ENCODE measurements around the gene OR13C3.

Gene OR13C3

DNA sequence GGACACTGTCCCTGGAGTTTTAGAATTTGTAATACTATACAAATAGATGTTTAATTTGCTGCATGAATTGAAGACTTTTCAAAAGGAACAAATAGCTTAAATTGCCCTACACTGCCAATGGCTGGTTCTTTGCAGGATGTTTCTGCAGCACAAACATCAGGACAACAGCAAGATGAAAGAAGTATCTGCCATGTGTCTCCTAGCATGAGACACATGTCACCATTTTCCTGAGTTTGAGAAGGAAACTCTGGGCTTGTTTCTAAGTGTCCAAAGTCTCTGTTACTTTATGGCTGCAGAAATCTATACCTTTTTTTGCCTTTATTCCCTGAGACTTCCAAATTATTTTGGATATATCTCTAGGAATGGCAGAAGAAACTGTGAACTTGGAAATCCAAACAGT is 33.2 kb downstream of the OR13C3 start:
- no peak overlapping the region for H3K27ac Mint-ChIP-seq
- no peak overlapping the region for H3K4me3 Mint-ChIP-seq
- no peak for ATAC-seq
- peaks cover 4 to 6% of the 10 kb centered on the region in 2 donors for H3K9me3 Mint-ChIP-seq
- H3K27me3 Mint-ChIP-seq = no peaks in the 10 kb centered on the region
- H3K4me1 Mint-ChIP-seq = no peaks in the 10 kb centered on the region
- no peak for DNase-seq

DNA sequence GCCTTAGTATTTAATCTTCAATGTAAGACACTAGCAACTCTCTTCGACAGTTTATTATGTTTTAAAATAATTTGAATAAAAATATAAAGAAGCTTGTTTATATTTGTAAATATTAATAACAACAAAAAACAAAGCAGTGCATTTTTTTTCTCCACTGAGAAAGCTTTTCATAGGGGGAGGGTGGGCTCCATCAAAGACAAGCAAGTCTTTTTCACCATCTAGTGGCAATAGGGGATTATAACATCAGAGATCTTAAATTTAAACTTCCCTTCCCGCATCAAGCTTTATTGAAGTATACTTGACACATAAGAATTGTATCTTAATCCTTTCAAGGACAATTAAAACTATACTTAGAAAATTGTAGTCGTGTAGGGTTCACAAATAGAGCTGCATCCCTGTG is 41.8 kb downstream of the OR13C3 start:
- H3K4me1 Mint-ChIP-seq = no peaks in the 10 kb centered on the region
- no peaks in the 10 kb centered on the region for H3K9me3 Mint-ChIP-seq
- H3K4me3 Mint-ChIP-seq = no peak overlapping the region
- DNase-seq (no peak), ATAC-seq (no peak)
- no peaks in the 10 kb centered on the region for H3K27me3 Mint-ChIP-seq
- no peak overlapping the region for H3K27ac Mint-ChIP-seq
